HepG2 (cell line): ENCODE results near the gene CYSLTR1. TPM values are rescaled to one million over a fixed set of nuclear protein-coding genes. Genes with fewer than 3 reads are reported as not detected.

Experiments
- ATAC-seq: fragments of 200-7000 bp; cut with Tn5 transposase; 3 replicates; pipeline ENCODE4 v1.9.1; 2020; ENCODE audit warnings: mild to moderate bottlenecking, moderate library complexity
- BruUV-seq: library from RNA; stranded (reverse); fragments of 400-500 nt; replicated peaks from 2 replicates; lab custom pipeline; 2021; lab: Mats Ljungman, UMichigan
- CTCF ChIA-PET: fragments of 300-600 bp; formaldehyde crosslinking; extraction: SDS; loops from one replicate; lab custom pipeline; 2021; ENCODE audit warnings: low total read pairs, inconsistent platforms, low intra/inter-chr PET ratio; lab: Yijun Ruan, JAX
- POLR2A ChIA-PET: fragments of 350-600 bp; sonication (Branson Sonifier 250); formaldehyde crosslinking; loops from one replicate; lab custom pipeline; 2020; ENCODE audit warnings: antibody characterized with exemption, inconsistent platforms; lab: Yijun Ruan, JAX
- DNase-seq: peaks from one replicate; pipeline ENCODE4 v3.0.0-alpha.2; 2015; ENCODE audit warnings: low spot score
- FAIRE-seq: peaks from 3 replicates; lab custom pipeline; 2011; peaks lifted over from hg19 to GRCh38; lab: Jason Lieb, UNC
- H2AFZ ChIP-seq: one replicate; pipeline ENCODE4 v1.6.1; 2011; ENCODE audit warnings: low read length, inconsistent platforms
- H3K27ac ChIP-seq: fragments of 300-600 bp; 3 replicates; pipeline ENCODE4 v1.8.0; 2011; ENCODE audit warnings: mixed run types, mild to moderate bottlenecking, mixed read lengths, low read length, inconsistent platforms; ENCODE audit not compliant: insufficient read depth; ENCODE audit errors: extremely low read length
- H3K27me3 ChIP-seq, 2 experiments: fragments of 200-600 bp in 1 of 2; 2 replicates in 1 of 2; 3 replicates in 1 of 2; pipeline versions ENCODE4 v1.6.0 to v1.8.0; 2011; ENCODE audit warnings: low read length in 2 of 2, mild to moderate bottlenecking in 2 of 2, moderate library complexity in 2 of 2, inconsistent platforms in 1 of 2; ENCODE audit not compliant: insufficient read depth in 2 of 2, control insufficient read depth in 1 of 2
- H3K36me3 ChIP-seq, 2 experiments: fragments of 200-600 bp in 1 of 2; replicated peaks in 1 of 2; 2 replicates in 1 of 2; 3 replicates in 1 of 2; pipeline versions ENCODE4 v1.5.1 to v1.8.0; 2011; ENCODE audit warnings: low read length in 2 of 2, inconsistent platforms in 1 of 2; ENCODE audit not compliant: insufficient read depth in 2 of 2, control insufficient read depth in 1 of 2
- H3K4me1 ChIP-seq: 2 replicates; pipeline ENCODE4 v1.5.1; 2012; ENCODE audit warnings: low read length, inconsistent platforms; ENCODE audit not compliant: insufficient read depth
- H3K4me2 ChIP-seq: 2 replicates; pipeline ENCODE4 v1.6.0; 2011; ENCODE audit warnings: low read depth, low read length, inconsistent platforms
- H3K4me3 ChIP-seq, 3 experiments: fragments of 200-600 bp in 1 of 3; sonication (generic), shearing (Covaris generic) in 1 of 3; replicated peaks in 1 of 3; 2 replicates each; pipeline ENCODE4 v1.5.1; 2011 to 2016; ENCODE audit warnings: low read length in 3 of 3, inconsistent platforms in 2 of 3, low read depth in 2 of 3, mild to moderate bottlenecking in 2 of 3, control low read depth in 1 of 3, mixed read lengths in 1 of 3; ENCODE audit not compliant: insufficient read depth in 1 of 3
- H3K79me2 ChIP-seq: one replicate; pipeline ENCODE4 v1.6.1; 2011; ENCODE audit warnings: low read length, inconsistent platforms; ENCODE audit not compliant: insufficient read depth
- H3K9ac ChIP-seq: 2 replicates; pipeline ENCODE4 v1.6.0; 2011; ENCODE audit warnings: mild to moderate bottlenecking, low read depth, low read length, inconsistent platforms; ENCODE audit not compliant: insufficient read depth
- H3K9me3 ChIP-seq: 2 replicates; pipeline ENCODE4 v1.5.1; 2012; ENCODE audit warnings: mild to moderate bottlenecking, low read length
- H4K20me1 ChIP-seq: 2 replicates; pipeline ENCODE4 v1.6.0; 2011; ENCODE audit warnings: inconsistent platforms, mild to moderate bottlenecking, low read length, moderate library complexity; ENCODE audit not compliant: insufficient read depth
- FOXA3 ChIP-seq: IDR thresholded peaks from 2 replicates; pipeline ENCODE4 v1.6.1; 2016; ENCODE audit warnings: missing genetic modification reagents, missing compliant biosample characterization
- IKZF1 ChIP-seq: fragments of 450-650 bp; IDR thresholded peaks from 2 replicates; pipeline ENCODE4 v1.7.1; 2016
- KDM2A ChIP-seq: sonication (generic); formaldehyde crosslinking; IDR thresholded peaks from 2 replicates; pipeline ENCODE4 v1.4.0; 2020; ENCODE audit warnings: low read depth, missing genetic modification reagents, borderline replicate concordance
- KLF6 ChIP-seq: IDR thresholded peaks from 2 replicates; pipeline ENCODE4 v1.8.0; 2016; ENCODE audit warnings: missing biosample characterization, missing genetic modification reagents
- MTF1 ChIP-seq: sonication (generic); formaldehyde crosslinking; IDR thresholded peaks from 2 replicates; pipeline ENCODE4 v1.5.0; 2020; ENCODE audit warnings: missing genetic modification reagents
- MXI1 ChIP-seq: IDR thresholded peaks from 3 replicates; pipeline ENCODE4 v1.6.1; 2012; ENCODE audit warnings: low read depth, low read length, inconsistent platforms, borderline replicate concordance
- NFIC ChIP-seq: IDR thresholded peaks from 2 replicates; pipeline ENCODE4 v1.6.1; 2012; ENCODE audit warnings: mild to moderate bottlenecking, low read length, inconsistent platforms
- RBM39 ChIP-seq: fragments of 200-400 bp; formaldehyde crosslinking; IDR thresholded peaks from one replicate; pipeline ENCODE4 v1.6.1; 2018; ENCODE audit warnings: antibody characterized with exemption, mild to moderate bottlenecking, low read depth, low read length; ENCODE audit not compliant: poor library complexity, severe bottlenecking
- REPIN1 ChIP-seq: sonication (generic); formaldehyde crosslinking; IDR thresholded peaks from 2 replicates; pipeline ENCODE4 v1.8.0; 2022; ENCODE audit warnings: missing genetic modification reagents, low read depth, mild to moderate bottlenecking, borderline replicate concordance
- SKI ChIP-seq: fragments of 450-650 bp; IDR thresholded peaks from one replicate; pipeline ENCODE4 v1.6.1; 2018; ENCODE audit warnings: mild to moderate bottlenecking; ENCODE audit not compliant: partially characterized antibody
- TBP ChIP-seq: sonication (generic); formaldehyde crosslinking; IDR thresholded peaks from 2 replicates; pipeline ENCODE4 v1.5.0; 2020; ENCODE audit warnings: missing genetic modification reagents
- ZNF10 ChIP-seq: sonication (generic); formaldehyde crosslinking; IDR thresholded peaks from 2 replicates; pipeline ENCODE4 v1.4.0; 2020; ENCODE audit warnings: mild to moderate bottlenecking, low read depth, missing genetic modification reagents, borderline replicate concordance
- ZNF430 ChIP-seq: sonication (generic); formaldehyde crosslinking; IDR thresholded peaks from 2 replicates; pipeline ENCODE4 v1.9.0; 2021; ENCODE audit warnings: mild to moderate bottlenecking, missing genetic modification reagents
- ZNF788 ChIP-seq: sonication (generic); formaldehyde crosslinking; IDR thresholded peaks from 2 replicates; pipeline ENCODE4 v1.5.0; 2020; ENCODE audit warnings: mild to moderate bottlenecking, missing genetic modification reagents, borderline replicate concordance
- WGBS: methylation state at CpG from one replicate; pipeline ENCODE4 v1.1.6; 2017; ENCODE audit warnings: low lambda C conversion rate; 5-methylcytosine and 5-hydroxymethylcytosine counted together
- in situ Hi-C: cut with HindIII; loops from 2 replicates; pipeline ENCODE4 v1.10.0; 2017; ENCODE audit warnings: low pct_unique_long_range_greater_than_20kb; ENCODE audit not compliant: extremely low pct_ligation_motif_present
- intact Hi-C: fragments of 100-400 bp; cut with micrococcal nuclease; formaldehyde crosslinking; loops from one replicate; pipeline ENCODE4 v1.10.0; 2022; ENCODE audit not compliant: unreplicated experiment
- polyA plus RNA-seq, 8 experiments: library from polyadenylated mRNA; depleted of rRNA in 3 of 8; stranded (reverse) in 7 of 8; unstranded in 1 of 8; fragments of >200 nt; fragmentation: Illumina TruSeq in 4 of 8; extraction: Trizol in 4 of 8; gene quantifications; 2 replicates each; pipeline versions ENCODE4 v1.2.1 to v1.2.3, GENCODE V29; 2011 to 2016; ENCODE audit warnings: low read depth in 4 of 8, missing spikeins in 1 of 8, mixed read lengths in 1 of 8; ENCODE audit not compliant: insufficient read depth in 1 of 8
- total RNA-seq, 5 experiments: library from RNA; depleted of rRNA; stranded (reverse); fragments of >200 nt; fragmentation: Illumina TruSeq; extraction: Trizol; gene quantifications; 2 replicates each; pipeline ENCODE4 v1.2.3, GENCODE V29; 2016; ENCODE audit warnings: low read depth in 1 of 5
- TF ChIP-seq, protein P1 (sequence below): sonication (generic); formaldehyde crosslinking; conservative IDR thresholded peaks from 2 replicates; pipeline ENCODE4 v1.8.0; 2022; ENCODE audit warnings: mild to moderate bottlenecking, moderate library complexity, missing genetic modification reagents
- TF ChIP-seq, protein P2 (sequence below): sonication (generic); formaldehyde crosslinking; IDR thresholded peaks from 2 replicates; pipeline ENCODE4 v1.8.1; 2023; ENCODE audit warnings: missing genetic modification reagents, mild to moderate bottlenecking, borderline replicate concordance
- TF ChIP-seq, protein P3 (sequence below): sonication (generic); formaldehyde crosslinking; IDR thresholded peaks from 2 replicates; pipeline ENCODE4 v1.5.0; 2020; ENCODE audit warnings: missing genetic modification reagents, mild to moderate bottlenecking, borderline replicate concordance

Gene CYSLTR1
- total and polyA plus RNA-seq, 2 of the 13 experiments (the other 11 are each of a cell fraction or from before 2014, with no cell fraction given) = not detected

DNA sequence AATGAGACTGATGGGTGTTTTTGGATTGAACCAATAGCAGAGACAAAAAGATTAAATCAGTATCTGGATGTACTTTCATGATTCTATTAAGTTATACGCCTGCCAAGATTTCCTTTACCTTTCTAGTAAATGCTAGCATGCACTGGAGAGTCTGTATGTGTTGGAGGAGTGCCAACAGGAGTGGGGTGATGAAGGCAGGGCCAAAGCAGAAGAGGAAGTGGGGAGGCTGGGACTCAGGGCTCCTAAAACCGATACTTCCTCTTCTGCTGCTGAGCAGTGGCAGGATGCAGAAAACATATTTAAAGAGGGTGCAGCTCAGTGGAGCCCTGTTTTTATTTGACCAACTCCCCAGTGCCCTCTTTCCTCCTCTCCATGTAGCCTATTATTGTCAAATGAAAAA lies 5.6 kb downstream of the CYSLTR1 start:
- no peaks in the 10 kb centered on the region for H3K4me1 ChIP-seq
- 63% methylated on average over 1 of the region's 2 CpGs for WGBS
- TF ChIP-seq, protein P1, sequence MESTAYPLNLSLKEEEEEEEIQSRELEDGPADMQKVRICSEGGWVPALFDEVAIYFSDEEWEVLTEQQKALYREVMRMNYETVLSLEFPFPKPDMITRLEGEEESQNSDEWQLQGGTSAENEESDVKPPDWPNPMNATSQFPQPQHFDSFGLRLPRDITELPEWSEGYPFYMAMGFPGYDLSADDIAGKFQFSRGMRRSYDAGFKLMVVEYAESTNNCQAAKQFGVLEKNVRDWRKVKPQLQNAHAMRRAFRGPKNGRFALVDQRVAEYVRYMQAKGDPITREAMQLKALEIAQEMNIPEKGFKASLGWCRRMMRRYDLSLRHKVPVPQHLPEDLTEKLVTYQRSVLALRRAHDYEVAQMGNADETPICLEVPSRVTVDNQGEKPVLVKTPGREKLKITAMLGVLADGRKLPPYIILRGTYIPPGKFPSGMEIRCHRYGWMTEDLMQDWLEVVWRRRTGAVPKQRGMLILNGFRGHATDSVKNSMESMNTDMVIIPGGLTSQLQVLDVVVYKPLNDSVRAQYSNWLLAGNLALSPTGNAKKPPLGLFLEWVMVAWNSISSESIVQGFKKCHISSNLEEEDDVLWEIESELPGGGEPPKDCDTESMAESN = no peak
- TF ChIP-seq NFIC (no peak), REPIN1 (no peak), KLF6 (CRISPR knock-in tag) (no peak), SKI (no peak), ZNF430 (no peak), IKZF1 (no peak), TBP (CRISPR knock-in tag) (no peak), ZNF10 (CRISPR knock-in tag) (no peak), FOXA3 (CRISPR knock-in tag) (no peak), MXI1 (no peak), ZNF788 (CRISPR knock-in tag) (no peak), RBM39 (no peak), KDM2A (CRISPR knock-in tag) (no peak), MTF1 (CRISPR knock-in tag) (no peak)
- TF ChIP-seq, protein P2, sequence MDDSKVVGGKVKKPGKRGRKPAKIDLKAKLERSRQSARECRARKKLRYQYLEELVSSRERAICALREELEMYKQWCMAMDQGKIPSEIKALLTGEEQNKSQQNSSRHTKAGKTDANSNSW = no peak
- TF ChIP-seq, protein P3, sequence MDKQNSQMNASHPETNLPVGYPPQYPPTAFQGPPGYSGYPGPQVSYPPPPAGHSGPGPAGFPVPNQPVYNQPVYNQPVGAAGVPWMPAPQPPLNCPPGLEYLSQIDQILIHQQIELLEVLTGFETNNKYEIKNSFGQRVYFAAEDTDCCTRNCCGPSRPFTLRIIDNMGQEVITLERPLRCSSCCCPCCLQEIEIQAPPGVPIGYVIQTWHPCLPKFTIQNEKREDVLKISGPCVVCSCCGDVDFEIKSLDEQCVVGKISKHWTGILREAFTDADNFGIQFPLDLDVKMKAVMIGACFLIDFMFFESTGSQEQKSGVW (CRISPR knock-in tag) = no peak
- no peak overlapping the region for H3K4me2 ChIP-seq
- ATAC-seq = no peak
- intact Hi-C loops = no loop called here
- H3K9ac ChIP-seq = no peak overlapping the region
- H4K20me1 ChIP-seq = no peaks in the 10 kb centered on the region
- in situ Hi-C loops = no loop called here
- no peak overlapping the region for H3K4me3 ChIP-seq
- H3K27me3 ChIP-seq = no peaks in the 10 kb centered on the region
- no peaks in the 10 kb centered on the region for H3K9me3 ChIP-seq
- no peak for FAIRE-seq
- no peak overlapping the region for H3K27ac ChIP-seq
- no peak for DNase-seq
- ChIA-PET CTCF (no interaction called here), POLR2A (no interaction called here)
- no peak overlapping the region for H2AFZ ChIP-seq
- no peaks in the 10 kb centered on the region for H3K36me3 ChIP-seq
- no peaks in the 10 kb centered on the region for H3K79me2 ChIP-seq
- BruUV-seq = no TSS peak
